Muscle layer of colon (tissue), 2 donors: ENCODE data around the gene CLDN2.
"Not testable (repeated sequence)": the region's sequence is repeated elsewhere in the genome, so short reads cannot be mapped to it uniquely, and the experiment has no call there.

Experiments used
- H3K27ac ChIP-seq: one replicate; pipeline ENCODE4 v1.7.0; 2013; ENCODE audit warnings: low read depth, mild to moderate bottlenecking, low read length, moderate library complexity
- H3K27me3 ChIP-seq, 2 donors: one replicate each; pipeline ENCODE4 v1.7.0; 2013; ENCODE audit warnings: low read length in 2 of 2, mild to moderate bottlenecking in 2 of 2; ENCODE audit not compliant: insufficient read depth in 2 of 2, control insufficient read depth in 1 of 2
- H3K36me3 ChIP-seq: one replicate; pipeline ENCODE4 v1.7.0; 2013; ENCODE audit warnings: mild to moderate bottlenecking, low read length; ENCODE audit not compliant: insufficient read depth
- H3K4me1 ChIP-seq: one replicate; pipeline ENCODE4 v1.7.0; 2013; ENCODE audit warnings: mild to moderate bottlenecking, low read length; ENCODE audit not compliant: insufficient read depth
- H3K4me3 ChIP-seq, 2 donors: one replicate each; pipeline ENCODE4 v1.7.0; 2013; ENCODE audit warnings: low read length in 2 of 2, low read depth in 1 of 2, mild to moderate bottlenecking in 1 of 2, moderate library complexity in 1 of 2
- H3K9ac ChIP-seq: one replicate; pipeline ENCODE4 v1.7.0; 2013; ENCODE audit warnings: low read length
- H3K9me3 ChIP-seq: one replicate; pipeline ENCODE4 v1.7.0; 2013; ENCODE audit warnings: mild to moderate bottlenecking, low read length
- donor health status: abdominal sarcoma.
- donor health status: Adenocarcinoma of cecum.

CLDN2 gene

GRCh38 chrX:106919932-106920452, at the start of gene CLDN2:
Gene CLDN2 (plus strand): TSS chrX:106920402. CDS start chrX:106928229, 7,827 bp downstream.
- Histone ChIP-seq H3K27ac (no peak within 1 kb of the TSS), H3K4me3 (no peak within 1 kb of the TSS), H3K9me3 (no peaks in the 10 kb centered on the region), H3K9ac (no peak within 1 kb of the TSS), H3K4me1 (no peaks in the 10 kb centered on the region), H3K27me3 (no peaks in the 10 kb centered on the region), H3K36me3 (no peaks in the 10 kb centered on the region)

GRCh38 chrX:106872796-106873195, 47.4 kb upstream of the CLDN2 start:
- H3K27ac ChIP-seq, H3K9me3 ChIP-seq, H3K4me1 ChIP-seq, H3K27me3 ChIP-seq, H3K4me3 ChIP-seq, H3K36me3 ChIP-seq, H3K9ac ChIP-seq: not testable (repeated sequence)

GRCh38 chrX:106874075-106874474, 46.1 kb upstream of the CLDN2 start:
- Histone ChIP-seq H3K4me1 (no peaks in the 10 kb centered on the region), H3K9me3 (no peaks in the 10 kb centered on the region), H3K4me3 (no peak overlapping the region), H3K36me3 (no peaks in the 10 kb centered on the region), H3K27ac (no peak overlapping the region), H3K9ac (no peak overlapping the region), H3K27me3 (no peaks in the 10 kb centered on the region)

GRCh38 chrX:106875151-106875550, 45.1 kb upstream of the CLDN2 start:
- no peaks in the 10 kb centered on the region for H3K9me3 ChIP-seq
- no peak overlapping the region for H3K9ac ChIP-seq
- no peaks in the 10 kb centered on the region for H3K4me1 ChIP-seq
- no peaks in the 10 kb centered on the region for H3K27me3 ChIP-seq
- no peaks in the 10 kb centered on the region for H3K36me3 ChIP-seq
- no peak overlapping the region for H3K4me3 ChIP-seq
- H3K27ac ChIP-seq = no peak overlapping the region

GRCh38 chrX:106889468-106889867, 30.7 kb upstream of the CLDN2 start:
- Histone ChIP-seq H3K4me3 (no peak overlapping the region), H3K36me3 (no peaks in the 10 kb centered on the region), H3K27me3 (peaks cover 10 to 17% of the 10 kb centered on the region in 2 donors), H3K9ac (no peak overlapping the region), H3K9me3 (no peaks in the 10 kb centered on the region), H3K4me1 (no peaks in the 10 kb centered on the region), H3K27ac (no peak overlapping the region)

GRCh38 chrX:106891762-106892460, 28.3 kb upstream of the CLDN2 start:
- H3K27ac ChIP-seq = no peak overlapping the region
- no peaks in the 10 kb centered on the region for H3K36me3 ChIP-seq
- H3K4me3 ChIP-seq = no peak overlapping the region
- H3K27me3 ChIP-seq = peaks cover 6 to 21% of the 10 kb centered on the region in 2 donors
- H3K9ac ChIP-seq = no peak overlapping the region
- no peaks in the 10 kb centered on the region for H3K4me1 ChIP-seq
- no peaks in the 10 kb centered on the region for H3K9me3 ChIP-seq

GRCh38 chrX:106894392-106894909, 25.8 kb upstream of the CLDN2 start:
- peaks cover 11 to 27% of the 10 kb centered on the region in 2 donors for H3K27me3 ChIP-seq
- no peak overlapping the region for H3K4me3 ChIP-seq
- no peaks in the 10 kb centered on the region for H3K36me3 ChIP-seq
- H3K9ac ChIP-seq = no peak overlapping the region
- no peak overlapping the region for H3K27ac ChIP-seq
- H3K4me1 ChIP-seq = no peaks in the 10 kb centered on the region
- H3K9me3 ChIP-seq = no peaks in the 10 kb centered on the region

GRCh38 chrX:106894978-106895452, 25.2 kb upstream of the CLDN2 start:
- no peak overlapping the region for H3K9ac ChIP-seq
- H3K4me3 ChIP-seq = no peak overlapping the region
- H3K4me1 ChIP-seq = no peaks in the 10 kb centered on the region
- no peaks in the 10 kb centered on the region for H3K9me3 ChIP-seq
- H3K27ac ChIP-seq = no peak overlapping the region
- H3K27me3 ChIP-seq = peaks cover 11 to 27% of the 10 kb centered on the region in 2 donors
- no peaks in the 10 kb centered on the region for H3K36me3 ChIP-seq

GRCh38 chrX:106897259-106897658, 22.9 kb upstream of the CLDN2 start:
- no peaks in the 10 kb centered on the region for H3K4me1 ChIP-seq

GRCh38 chrX:106898462-106898861, 21.7 kb upstream of the CLDN2 start:
- peaks cover 11% of the 10 kb centered on the region in 2 donors for H3K27me3 ChIP-seq
- H3K27ac ChIP-seq = no peak overlapping the region
- no peaks in the 10 kb centered on the region for H3K9me3 ChIP-seq
- no peak overlapping the region for H3K4me3 ChIP-seq
- H3K9ac ChIP-seq = no peak overlapping the region
- no peaks in the 10 kb centered on the region for H3K4me1 ChIP-seq
- H3K36me3 ChIP-seq = no peaks in the 10 kb centered on the region

More at GRCh38 chrX:106897259-106897658, 22.9 kb upstream of the CLDN2 start:
- no peaks in the 10 kb centered on the region for H3K36me3 ChIP-seq
- H3K27me3 ChIP-seq = peaks cover 11 to 22% of the 10 kb centered on the region in 2 donors
- no peaks in the 10 kb centered on the region for H3K9me3 ChIP-seq
- H3K9ac ChIP-seq = no peak overlapping the region
- H3K27ac ChIP-seq = no peak overlapping the region
- no peak overlapping the region for H3K4me3 ChIP-seq

- Histone ChIP-seq H3K4me1 (no peaks in the 10 kb centered on the region), H3K9ac (no peak overlapping the region), H3K27me3 (peaks cover 6 to 11% of the 10 kb centered on the region in 2 donors)
Measured at GRCh38 chrX:106899276-106899675, 20.9 kb upstream of the CLDN2 start.

More at GRCh38 chrX:106899276-106899675, 20.9 kb upstream of the CLDN2 start:
- Histone ChIP-seq H3K9me3 (no peaks in the 10 kb centered on the region), H3K36me3 (no peaks in the 10 kb centered on the region), H3K4me3 (no peak overlapping the region), H3K27ac (no peak overlapping the region)
